Fibroblast of skin of abdomen (primary cell): ENCODE data around the gene EIF2S2.

Source experiments
- DNase-seq: peaks from one replicate; pipeline ENCODE4 v3.0.0-alpha.2; 2013

EIF2S2 gene

DNA sequence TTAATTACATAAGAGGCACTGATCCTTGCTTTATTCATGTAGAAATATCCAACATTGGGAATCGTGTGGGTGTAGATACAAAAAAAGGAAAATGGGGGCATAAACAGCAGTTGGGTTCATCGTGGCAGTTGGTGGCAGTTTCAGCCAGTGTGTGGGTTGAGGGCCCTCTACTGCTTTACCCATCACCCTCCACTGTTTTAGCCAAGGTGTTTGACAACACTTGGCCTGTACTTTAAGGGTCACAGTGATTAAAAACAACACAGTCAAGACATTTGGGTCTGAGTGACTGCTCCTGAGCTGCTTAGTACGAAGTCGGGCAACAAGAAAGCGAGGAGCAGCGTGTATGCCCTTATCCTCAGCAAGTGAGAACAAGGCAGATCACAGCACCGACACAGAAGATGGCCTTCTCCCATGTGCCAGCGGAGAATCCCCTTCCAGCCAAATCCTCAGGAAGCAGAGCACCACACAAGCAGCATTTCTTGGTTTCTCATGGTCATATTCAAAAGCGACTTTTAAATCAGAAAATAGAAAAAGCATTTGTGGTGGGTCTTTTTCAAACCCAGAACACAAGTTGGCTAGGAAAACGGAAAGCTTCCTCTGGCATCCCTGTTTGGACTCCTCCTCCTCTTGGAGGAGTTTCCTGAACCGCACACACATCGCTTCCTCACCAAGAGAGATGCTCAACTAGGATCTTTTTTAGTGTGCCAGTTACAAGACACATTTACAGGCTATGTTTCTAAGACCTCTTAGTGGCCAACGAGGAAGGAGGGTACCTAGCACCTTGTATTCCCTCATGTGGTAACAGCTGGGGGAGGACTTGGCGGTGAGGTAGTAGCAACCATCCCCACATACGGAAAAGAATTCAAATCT lies 23.5 kb downstream of the EIF2S2 start:
- no peak for DNase-seq

DNA sequence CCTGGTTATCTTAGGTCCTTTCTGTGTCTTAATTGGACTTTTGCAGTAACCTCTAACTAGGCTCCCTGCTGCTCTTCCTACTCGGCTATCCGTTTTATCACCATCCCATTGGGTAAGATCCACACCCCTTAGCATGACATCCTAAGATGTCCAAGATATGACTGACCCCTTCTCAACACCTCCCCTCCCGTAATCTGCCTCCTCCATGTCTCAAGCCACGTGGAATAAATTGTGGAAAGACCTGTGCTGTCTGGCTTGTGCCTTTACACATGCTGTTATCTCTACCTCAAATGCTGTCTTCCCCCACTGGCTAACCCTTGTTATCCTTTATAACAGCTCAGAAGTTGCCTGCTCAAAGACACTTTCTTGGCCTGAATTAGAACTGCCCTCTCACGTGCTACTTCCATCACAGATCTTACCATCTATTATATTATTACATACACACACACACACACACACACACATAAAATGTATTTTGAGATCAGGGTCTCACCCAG lies 26.5 kb downstream of the EIF2S2 start:
- DNase-seq, result no peak

DNA sequence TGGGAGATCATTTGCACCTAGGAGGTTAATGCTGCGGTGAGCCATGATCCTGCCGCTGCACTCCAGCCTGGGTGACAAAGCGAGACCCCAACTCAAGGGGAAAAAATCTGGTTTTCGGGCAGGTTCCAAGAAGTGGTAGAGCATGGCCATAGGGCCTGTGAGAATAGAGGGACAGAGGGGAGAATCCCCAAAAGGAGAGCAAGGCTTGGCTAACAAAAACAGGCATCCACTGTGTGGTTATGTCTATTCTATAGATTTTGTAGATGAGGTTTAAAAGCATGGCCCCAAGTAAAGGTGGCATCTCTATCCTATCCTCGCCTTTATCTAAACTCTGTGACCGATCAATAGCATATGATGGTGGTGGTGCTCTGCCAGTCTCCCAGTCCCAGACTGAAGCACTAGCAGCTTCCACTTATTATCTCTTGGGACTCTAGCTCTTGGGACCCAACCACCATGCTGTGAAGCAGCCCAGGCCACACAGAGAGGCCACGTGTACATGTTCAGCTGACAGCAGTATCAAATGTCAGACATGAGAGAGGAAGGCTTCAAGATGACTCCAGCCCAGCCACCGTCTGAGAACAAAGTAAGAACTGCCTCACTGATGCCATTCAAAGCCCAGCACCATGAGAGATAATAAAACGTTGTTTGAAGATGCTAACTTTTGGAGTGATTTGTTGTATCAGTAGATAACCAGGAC lies 27.7 kb downstream of the EIF2S2 start:
- DNase-seq, result no peak

DNA sequence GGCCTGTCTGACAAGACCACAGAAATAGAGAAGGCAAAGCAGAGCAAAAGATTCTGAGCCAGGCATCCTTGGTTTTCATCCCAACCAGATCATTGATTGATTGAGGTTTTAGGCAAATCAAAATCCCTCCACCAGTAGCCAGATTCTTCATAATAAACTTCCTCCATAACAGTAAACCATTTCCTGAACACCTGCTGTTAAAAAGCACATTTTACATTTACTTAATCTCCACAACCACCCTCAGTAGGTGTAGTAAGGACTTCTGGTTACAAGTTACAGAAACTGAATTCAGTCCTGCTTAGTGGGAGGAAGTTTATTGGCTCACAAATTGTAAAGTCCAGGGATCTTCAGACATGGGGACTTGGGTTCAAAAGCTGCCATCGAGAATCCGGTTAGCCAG lies 28.3 kb downstream of the EIF2S2 start:
- DNase-seq, result no peak

DNA sequence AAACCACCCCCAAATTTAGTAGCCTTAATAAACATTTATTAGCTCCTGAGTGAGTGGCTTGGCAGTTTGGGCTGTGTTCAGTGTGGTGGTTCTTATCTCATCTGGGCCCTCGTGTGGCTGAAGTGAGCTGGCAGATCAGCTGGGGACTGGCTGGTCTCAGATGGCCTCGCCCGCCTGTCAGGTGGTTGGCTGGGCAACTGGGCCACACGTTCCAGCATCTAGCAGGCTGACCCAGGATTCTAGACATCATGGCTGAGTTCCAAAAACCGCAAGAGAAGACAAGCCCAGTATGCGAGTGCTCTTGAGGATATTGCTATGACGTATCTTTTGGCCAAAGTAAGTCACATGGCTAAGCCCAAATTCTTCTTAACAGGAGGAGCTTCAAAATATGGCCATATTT lies 28.9 kb downstream of the EIF2S2 start:
- peak; percentile 67 for DNase-seq

DNA sequence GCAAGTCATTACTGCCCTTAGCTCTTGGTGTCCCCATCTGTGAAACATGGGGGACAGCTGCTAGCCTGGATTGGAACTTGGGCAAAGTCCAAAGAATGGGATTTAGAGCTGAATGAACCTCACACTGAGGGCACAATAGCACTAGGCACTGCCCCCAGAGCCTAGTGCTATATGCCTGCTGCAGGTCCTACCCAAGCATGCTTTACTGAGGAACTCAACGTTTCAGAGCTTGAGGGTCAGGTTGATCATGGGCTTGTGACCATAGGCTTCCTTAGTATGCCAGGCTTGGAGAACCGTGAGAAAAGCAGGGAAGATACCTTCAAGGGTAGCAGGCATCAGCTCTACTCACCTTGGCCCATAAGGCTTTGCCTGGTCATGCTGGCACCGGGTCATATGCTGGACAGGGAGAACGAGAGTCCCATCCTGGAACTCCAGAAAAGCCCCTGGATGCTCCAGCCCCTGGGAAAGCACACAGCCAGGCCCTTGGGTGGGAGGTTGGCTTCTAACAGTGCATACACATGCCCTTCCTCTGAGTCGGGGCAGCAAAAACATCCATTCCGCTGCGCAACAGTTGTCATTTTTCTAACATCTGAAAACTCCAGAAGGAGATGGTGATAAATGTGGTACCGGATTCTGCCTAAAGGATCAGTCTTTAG lies 29.7 kb downstream of the EIF2S2 start:
- DNase-seq, result no peak

DNA sequence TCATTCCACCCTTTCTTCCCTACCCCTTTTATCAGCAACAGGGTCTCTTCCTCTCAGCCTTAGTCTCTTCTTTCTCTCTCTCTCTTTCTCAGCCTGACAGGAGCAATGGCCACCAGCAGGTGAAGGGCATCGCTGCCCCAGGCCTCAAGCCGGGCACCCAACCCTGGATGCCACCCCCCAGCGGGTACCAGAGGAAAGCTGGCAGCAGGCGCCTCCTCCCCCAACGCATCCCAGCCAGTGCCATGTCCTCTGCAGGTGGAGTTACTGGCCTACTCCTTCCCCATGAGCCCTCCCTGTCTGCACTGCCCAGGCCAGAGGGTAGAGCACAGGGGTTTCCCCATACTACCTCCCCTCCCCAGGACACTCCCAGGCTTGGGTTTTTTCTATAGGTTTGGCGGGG lies 32.2 kb downstream of the EIF2S2 start:
- DNase-seq, result no peak

DNA sequence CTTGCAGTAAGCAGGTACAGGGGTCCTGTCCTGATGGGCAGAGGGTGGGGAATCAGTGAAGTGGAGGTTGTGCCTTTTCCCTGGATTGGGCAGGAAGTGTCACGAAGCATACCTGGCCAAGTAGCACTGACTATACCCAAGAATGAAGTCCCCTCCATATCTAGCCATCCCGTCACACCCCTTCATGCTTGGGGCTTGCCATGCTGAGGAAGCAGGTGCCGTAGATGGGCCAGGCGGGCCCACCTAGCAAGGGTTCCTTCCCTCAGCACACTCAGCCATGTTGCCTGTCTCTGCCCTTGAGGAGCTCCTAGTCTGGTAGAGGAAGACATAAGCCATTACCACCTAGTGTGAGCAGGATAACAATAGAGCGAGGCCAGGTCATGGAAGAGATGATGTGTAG lies 33.5 kb downstream of the EIF2S2 start:
- no peak for DNase-seq

DNA sequence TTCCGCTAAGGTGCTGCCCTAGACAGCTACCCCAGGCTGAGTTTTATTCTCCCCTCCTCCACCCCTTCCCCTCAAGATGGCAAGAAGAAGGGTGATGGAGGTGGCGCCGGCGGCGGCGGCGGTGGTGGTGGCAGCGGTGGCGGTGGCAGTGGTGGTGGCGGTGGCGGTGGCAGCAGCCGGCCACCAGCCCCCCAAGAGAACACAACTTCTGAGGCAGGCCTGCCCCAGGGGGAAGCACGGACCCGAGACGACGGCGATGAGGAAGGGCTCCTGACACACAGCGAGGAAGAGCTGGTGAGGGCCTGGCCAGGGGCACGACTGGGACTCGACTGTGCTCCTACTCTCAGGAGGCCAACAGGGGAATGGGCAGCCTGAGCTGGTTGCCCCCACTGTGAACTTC lies 35.1 kb downstream of the EIF2S2 start:
- DNase-seq, result no peak

DNA sequence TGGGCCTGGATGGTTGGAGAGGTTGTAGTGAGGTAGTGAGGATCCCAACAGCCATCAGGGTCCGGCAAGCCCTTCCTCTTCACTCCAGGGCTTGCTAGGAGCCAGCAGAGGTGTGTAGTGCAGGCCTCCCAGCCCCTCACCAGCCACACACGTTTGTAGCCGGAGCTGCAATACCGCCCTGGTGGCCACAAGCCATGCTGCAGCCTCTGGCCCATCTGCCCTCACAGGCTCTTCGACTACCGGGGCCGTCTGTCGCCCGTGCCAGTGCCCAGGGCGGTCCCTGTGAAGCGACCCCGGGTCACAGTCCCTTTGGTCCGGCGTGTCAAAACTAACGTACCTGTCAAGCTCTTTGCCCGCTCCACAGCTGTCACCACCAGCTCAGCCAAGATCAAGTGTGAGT lies 36.4 kb downstream of the EIF2S2 start:
- no peak for DNase-seq

DNA sequence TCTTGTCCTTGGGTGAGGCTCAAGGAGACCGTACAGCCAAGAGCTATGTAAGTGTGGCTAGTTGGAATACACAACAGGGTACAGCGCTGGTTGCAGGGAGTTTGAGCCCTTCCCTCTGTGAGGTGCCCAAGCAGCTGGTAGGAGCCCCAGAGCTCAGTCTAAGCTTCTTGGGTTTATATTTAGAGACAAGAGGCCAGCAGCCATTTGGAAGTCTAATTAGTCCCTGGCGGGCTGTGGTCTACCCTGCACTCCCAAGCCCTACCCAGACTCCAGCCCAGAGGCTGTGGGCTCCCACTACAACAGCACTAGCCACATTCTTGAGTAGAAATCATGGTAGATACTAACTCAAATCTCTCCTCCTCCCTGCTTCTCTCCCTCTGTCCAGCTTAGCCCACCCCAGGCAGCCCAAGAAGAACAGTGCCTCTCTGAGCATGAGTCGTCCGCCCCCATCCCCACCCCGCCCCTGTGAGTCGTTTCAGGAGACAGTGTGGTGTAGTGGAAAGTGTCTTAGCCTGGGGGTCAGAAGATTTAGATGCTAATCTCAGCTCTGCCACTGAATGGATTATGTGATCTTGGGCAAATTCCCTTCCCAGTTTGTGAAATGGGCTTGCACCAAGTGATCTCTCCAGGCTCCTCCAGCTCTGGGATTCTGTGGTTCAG lies 37.8 kb downstream of the EIF2S2 start:
- no peak for DNase-seq

DNA sequence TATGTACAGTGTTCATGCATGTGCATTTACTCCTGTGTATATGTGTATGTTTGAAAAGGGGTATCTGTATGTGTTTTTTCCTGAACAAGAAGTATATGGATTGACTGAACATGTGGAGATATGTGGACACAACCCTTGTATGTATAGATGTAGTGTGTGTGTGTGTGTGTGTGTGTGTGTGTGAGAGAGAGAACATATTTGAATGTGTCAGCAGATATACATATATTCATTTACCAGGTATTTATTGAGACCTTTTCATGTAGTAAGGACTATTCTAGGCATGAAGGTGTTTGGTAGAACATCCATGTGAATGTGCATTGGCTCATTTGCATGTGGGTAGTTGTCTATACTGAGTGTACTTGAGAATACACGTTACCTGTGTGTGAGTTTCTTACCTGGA lies 39.3 kb downstream of the EIF2S2 start:
- DNase-seq, result no peak

DNA sequence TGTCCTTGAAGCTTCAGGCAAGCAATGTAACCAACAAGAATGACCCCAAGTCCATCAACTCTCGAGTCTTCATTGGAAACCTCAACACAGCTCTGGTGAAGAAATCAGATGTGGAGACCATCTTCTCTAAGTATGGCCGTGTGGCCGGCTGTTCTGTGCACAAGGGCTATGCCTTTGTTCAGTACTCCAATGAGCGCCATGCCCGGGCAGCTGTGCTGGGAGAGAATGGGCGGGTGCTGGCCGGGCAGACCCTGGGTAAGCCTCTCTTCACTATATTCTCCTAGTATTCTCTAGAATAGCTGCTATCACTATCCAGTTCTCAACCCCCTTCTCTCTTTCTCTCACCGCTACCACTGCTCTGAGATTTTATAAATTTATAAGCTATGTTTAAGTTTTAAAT lies 40.0 kb downstream of the EIF2S2 start:
- DNase-seq, result no peak

DNA sequence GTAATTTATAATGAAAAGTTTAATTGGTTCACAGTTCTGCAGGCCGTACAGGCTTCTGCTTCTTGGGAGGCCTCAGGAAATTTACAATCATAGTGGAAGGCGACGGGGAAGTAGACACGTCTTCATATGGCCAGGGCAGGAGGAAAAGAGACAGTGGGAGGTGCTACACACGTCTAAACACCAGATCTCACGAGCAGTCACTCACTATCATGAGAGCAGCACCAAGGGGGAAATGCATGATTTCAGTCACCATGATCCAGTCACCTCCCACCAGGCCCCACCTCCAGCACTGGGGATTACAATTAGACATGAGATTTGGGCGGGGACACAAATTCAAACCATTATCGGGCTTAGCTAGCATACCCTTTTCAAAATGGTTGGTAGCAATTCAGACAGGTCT lies 41.2 kb downstream of the EIF2S2 start:
- DNase-seq, result no peak

DNA sequence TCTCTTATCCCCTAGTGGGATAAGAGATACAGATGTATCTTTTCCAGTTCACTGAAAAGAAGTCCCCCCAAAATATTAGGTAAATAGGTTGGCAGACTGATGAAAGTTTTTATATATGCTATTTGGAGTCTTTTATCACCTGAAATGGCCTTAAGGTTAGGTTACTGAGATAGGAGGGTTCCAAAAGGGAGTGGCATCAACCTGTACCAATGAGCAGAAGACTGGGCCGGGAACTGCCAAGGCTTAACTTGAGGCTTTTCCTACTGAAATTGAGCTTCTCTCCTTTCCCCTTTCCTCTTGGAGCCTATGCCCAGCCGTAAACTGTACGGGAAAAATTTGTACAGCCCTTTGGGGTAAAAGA lies 42.0 kb downstream of the EIF2S2 start:
- DNase-seq, result no peak

DNA sequence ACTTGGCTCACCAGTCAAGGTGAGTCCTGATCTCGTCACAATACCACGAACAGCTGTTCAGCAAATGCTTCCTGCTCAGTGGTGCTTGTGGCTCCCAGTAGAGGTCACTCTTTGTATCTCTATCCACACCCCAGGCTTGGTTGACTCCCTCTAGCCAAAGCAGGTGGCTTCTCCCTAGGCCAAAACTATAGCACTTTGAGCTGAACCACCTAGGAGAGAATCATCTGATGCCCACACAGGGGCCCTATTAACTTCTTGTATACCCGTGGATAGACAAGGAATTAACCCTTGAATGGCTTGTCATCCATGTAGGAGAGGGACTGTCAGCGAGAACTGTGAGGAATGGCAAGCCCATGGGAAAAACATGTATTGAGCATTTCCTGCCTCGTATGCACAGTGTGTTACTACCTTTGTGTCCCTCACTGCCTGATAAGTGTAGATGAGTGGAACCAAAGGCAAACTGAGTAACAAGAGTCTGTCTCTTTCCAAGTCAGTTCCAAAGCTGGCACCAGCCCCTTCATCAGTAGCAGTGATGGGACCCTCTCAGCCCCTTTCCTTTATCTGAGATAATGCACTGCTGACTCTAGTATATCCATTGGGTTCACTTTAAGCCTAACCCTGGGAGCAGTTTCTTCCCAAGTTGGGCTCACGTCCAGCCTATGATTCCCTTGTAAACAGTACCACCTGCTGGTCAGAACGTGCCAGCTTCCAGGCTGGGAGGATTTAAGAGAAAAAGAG lies 42.5 kb downstream of the EIF2S2 start:
- DNase-seq, result peak; percentile 76

DNA sequence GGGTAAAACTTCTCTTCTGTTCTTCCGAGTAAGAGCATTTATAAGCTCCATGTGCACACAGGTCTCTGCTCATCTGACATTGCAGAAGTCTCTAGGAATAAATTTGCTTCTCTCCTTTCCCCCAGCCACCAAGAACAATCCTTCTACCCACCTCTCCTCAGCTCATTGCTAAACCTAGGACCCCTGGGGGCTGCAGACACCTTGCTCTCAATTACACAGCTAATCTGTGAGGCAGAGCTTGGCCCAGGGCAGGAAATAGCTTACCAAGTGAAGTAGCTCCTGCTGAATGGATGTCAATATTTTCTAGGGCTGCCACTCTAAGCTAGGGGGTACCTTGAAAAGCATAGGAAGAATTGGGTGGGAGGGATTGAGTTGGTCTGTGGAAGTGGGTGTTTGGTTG lies 44.0 kb downstream of the EIF2S2 start:
- no peak for DNase-seq

DNA sequence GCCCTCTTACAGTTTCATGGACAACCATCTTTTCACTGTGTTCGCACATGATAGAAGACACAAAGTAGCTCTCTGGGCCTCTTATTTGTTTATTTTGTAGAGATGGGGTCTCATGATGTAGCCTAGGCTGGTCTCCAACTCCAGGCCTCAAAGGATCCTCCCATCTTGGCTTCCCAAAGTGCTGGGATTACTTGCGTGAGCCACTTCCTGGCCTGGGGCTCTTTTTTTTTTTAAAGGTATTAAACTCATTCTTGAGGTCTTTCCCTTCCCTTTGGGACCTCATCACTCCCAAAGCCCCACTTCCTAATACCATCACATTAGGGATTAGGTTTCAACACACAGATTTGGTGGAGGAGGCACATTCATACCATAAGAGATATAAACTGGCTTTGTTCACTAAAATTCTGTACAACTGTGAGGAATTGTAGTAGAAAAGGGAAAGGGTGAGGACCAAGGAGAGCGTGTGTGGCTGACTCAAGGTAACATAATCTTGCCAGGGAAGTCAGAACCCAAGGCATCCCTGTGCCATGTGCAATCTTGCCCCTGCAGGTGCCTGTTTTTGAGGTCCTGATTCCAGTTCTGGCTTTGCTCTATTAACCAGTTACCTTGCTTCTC lies 45.5 kb downstream of the EIF2S2 start:
- peak; percentile 39 for DNase-seq

DNA sequence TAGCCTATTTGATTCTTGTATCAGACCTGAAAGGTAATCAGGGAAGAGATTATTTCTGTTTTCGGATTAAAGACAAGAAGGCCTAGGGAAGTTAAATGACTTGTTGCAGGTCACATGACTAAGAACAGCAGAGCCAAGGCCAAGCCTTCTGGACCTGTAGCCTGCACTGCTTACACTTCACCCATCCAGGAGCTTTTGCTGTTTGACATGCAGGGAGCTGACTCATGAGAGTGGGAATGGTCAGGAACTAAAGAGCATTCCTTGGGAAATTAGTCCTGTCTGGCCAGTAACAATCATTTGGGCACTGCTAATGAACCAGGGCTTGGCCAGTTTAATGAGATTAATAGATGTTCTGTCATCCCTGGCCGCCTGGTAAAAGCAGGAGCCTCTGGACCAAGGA lies 46.8 kb downstream of the EIF2S2 start:
- peak; percentile 52 for DNase-seq

DNA sequence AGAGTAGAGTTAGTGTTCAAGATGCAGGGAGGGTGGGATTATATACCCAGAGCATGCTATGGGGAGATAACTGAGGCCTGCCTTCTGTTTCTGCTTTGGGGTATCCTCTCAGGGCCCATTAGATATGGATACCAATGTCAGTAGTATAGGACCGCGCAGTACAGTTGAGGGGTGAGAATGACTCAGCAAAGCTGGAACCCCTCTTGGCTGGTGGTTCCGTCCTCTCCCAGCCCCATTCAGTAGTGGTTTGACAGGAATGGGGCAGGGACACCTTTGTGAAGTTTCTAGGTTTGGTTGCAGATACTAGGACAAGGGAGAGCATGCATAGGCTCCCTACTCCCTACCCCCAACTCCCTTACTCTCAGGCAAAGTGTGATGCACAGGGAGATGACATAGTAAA lies 47.8 kb downstream of the EIF2S2 start:
- DNase-seq, result no peak

DNA sequence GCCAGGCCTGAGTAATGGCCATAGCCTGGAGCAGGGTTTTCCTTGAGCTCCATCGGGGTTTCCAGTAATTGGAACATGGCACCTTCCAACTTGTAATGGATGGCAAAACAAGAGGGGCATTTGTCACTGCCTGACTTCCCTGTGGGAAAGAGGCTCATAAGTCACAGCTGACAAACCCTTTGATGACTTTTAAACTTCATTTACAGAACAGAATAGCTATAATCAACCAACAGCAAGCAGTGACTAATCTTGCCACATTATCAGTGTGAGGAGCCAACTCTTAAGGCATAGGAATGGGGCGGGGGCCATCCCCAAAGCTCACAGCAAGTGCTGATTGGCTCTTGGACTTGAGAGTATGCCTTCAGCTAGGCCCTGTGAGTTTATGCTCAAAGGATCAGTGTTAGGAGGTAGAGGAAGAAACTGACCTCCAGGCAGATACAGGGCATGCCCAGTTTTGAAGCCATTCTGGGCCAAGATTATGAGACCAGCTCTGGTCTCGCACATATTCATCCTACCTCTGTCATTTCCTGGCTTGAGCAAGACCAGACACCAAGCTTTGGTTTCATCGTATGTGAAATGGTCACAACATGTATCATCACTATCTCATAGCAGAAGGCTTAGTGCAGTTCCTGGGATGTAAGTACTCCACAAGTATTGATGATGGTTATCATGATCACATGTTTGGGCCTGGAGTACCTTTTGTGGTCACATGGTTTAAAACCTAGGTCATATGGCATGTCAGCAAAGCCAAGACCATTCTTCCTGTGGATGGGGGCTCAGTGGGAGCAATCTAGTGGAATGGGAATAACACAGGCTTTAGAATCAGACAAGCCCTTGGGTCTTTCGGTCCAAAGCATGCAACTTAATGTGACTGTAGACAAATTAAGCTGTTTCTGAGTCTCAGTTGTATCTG lies 49.2 kb downstream of the EIF2S2 start:
- no peak for DNase-seq
